Left renal pelvis (tissue), 4 donors: ENCODE results near the gene SCYGR8. TPM values are rescaled to one million over a fixed set of nuclear protein-coding genes. Genes with fewer than 3 reads are reported as not detected.

Experiments
- DNase-seq, 4 donors: peaks; one replicate each; pipeline ENCODE4 v3.0.0-alpha.2; 2013; ENCODE audit warnings: low read depth in 4 of 4, low spot score in 3 of 4
- polyA plus RNA-seq, 4 donors: library from polyadenylated mRNA; unstranded; fragments of 120-200 nt; gene quantifications; one replicate each; pipeline ENCODE4 v1.2.1, GENCODE V29; 2013; ENCODE audit not compliant: insufficient read length in 4 of 4

Gene SCYGR8
- polyA plus RNA-seq, 4 donors: not detected

GRCh38 chr2:227759411-227760118 lies 13.9 kb downstream of the SCYGR8 start:
- no peak for DNase-seq

GRCh38 chr2:227761740-227762476 lies 16.2 kb downstream of the SCYGR8 start:
- peak; percentile 53 to 66 (median 60) for DNase-seq

- DNase-seq: no peak
Measured at GRCh38 chr2:227765788-227766372, 20.2 kb downstream of the SCYGR8 start.

- DNase-seq: peak; percentile 54 to 60 (median 58)
Measured at GRCh38 chr2:227766373-227766883, 20.7 kb downstream of the SCYGR8 start.

- no peak for DNase-seq
Measured at GRCh38 chr2:227767830-227768229, 22.1 kb downstream of the SCYGR8 start.

- no peak for DNase-seq
Measured at GRCh38 chr2:227772197-227772661, 26.5 kb downstream of the SCYGR8 start.

- no peak for DNase-seq
Measured at GRCh38 chr2:227772932-227773331, 27.2 kb downstream of the SCYGR8 start.

GRCh38 chr2:227774011-227774624 lies 28.4 kb downstream of the SCYGR8 start:
- no peak for DNase-seq

GRCh38 chr2:227774895-227775842 lies 29.5 kb downstream of the SCYGR8 start:
- DNase-seq: no peak

GRCh38 chr2:227780981-227781615 lies 35.4 kb downstream of the SCYGR8 start:
- no peak for DNase-seq

GRCh38 chr2:227781841-227782240 lies 36.1 kb downstream of the SCYGR8 start:
- DNase-seq: no peak

GRCh38 chr2:227782804-227783203 lies 37.1 kb downstream of the SCYGR8 start:
- DNase-seq: no peak

GRCh38 chr2:227783404-227784138 lies 37.9 kb downstream of the SCYGR8 start:
- no peak for DNase-seq

GRCh38 chr2:227785293-227785692 lies 39.6 kb downstream of the SCYGR8 start:
- no peak for DNase-seq

GRCh38 chr2:227788561-227789018 lies 42.9 kb downstream of the SCYGR8 start:
- DNase-seq: no peak

- DNase-seq: no peak
Measured at GRCh38 chr2:227789803-227790202, 44.1 kb downstream of the SCYGR8 start.

- no peak for DNase-seq
Measured at GRCh38 chr2:227793148-227793712, 47.5 kb downstream of the SCYGR8 start.
